WTC11 (cell line): Measurements from ENCODE around the gene GHRHR. TPM values are rescaled to one million over a fixed set of nuclear protein-coding genes. Genes with fewer than 3 reads are reported as not detected.

ENCODE experiments used
- ATAC-seq: fragments of 200-7000 bp; cut with Tn5 transposase; 2 replicates; pipeline ENCODE4 v1.10.0; 2021; ENCODE audit warnings: mild to moderate bottlenecking, moderate library complexity
- CTCF ChIA-PET: fragments of 300-600 bp; sonication (Branson Sonifier 250); formaldehyde crosslinking; loops from one replicate; lab custom pipeline; 2021; ENCODE audit warnings: antibody characterized with exemption; lab: Charles Lee
- POLR2A ChIA-PET: fragments of 350-600 bp; sonication (Branson Sonifier 250); formaldehyde crosslinking; loops from one replicate; lab custom pipeline; 2021; ENCODE audit warnings: antibody characterized with exemption; lab: Charles Lee
- DNase-seq: peaks from one replicate; pipeline ENCODE4 v3.0.0; 2021; ENCODE audit warnings: low spot score
- H3K27ac Mint-ChIP-seq: 2 replicates; pipeline ENCODE4 v1.8.0; 2021; ENCODE audit warnings: mixed read lengths
- H3K27me3 Mint-ChIP-seq: 2 replicates; pipeline ENCODE4 v1.8.0; 2021; ENCODE audit warnings: low read depth, mild to moderate bottlenecking, moderate library complexity, mixed read lengths
- H3K36me3 Mint-ChIP-seq: 2 replicates; pipeline ENCODE4 v1.8.0; 2021; ENCODE audit warnings: mixed read lengths
- H3K4me1 Mint-ChIP-seq: 2 replicates; pipeline ENCODE4 v1.8.0; 2022; ENCODE audit warnings: mixed read lengths
- H3K4me3 Mint-ChIP-seq: 2 replicates; pipeline ENCODE4 v1.8.0; 2021; ENCODE audit warnings: mild to moderate bottlenecking, moderate library complexity, mixed read lengths
- H3K9me3 Mint-ChIP-seq: 2 replicates; pipeline ENCODE4 v1.8.0; 2021; ENCODE audit warnings: mixed read lengths
- FOXP1 ChIP-seq: sonication (generic); formaldehyde crosslinking; IDR thresholded peaks from 2 replicates; pipeline ENCODE4 v1.8.0; 2022; ENCODE audit warnings: missing genetic modification reagents, mild to moderate bottlenecking, moderate library complexity, borderline replicate concordance
- HMGA2 ChIP-seq: fragments of 250-450 bp; sonication (Bioruptor Pico); IDR thresholded peaks from 2 replicates; pipeline ENCODE4 v1.4.0; 2021; ENCODE audit warnings: mild to moderate bottlenecking, moderate library complexity
- JUN ChIP-seq: sonication (generic); formaldehyde crosslinking; IDR thresholded peaks from 2 replicates; pipeline ENCODE4 v1.8.0; 2023; ENCODE audit warnings: mild to moderate bottlenecking, missing genetic modification reagents
- KAT7 ChIP-seq: sonication (generic); formaldehyde crosslinking; IDR thresholded peaks from 2 replicates; pipeline ENCODE4 v1.8.1; 2023; ENCODE audit warnings: missing genetic modification reagents, mild to moderate bottlenecking, borderline replicate concordance
- MYBL2 ChIP-seq: sonication (generic); formaldehyde crosslinking; IDR thresholded peaks from 2 replicates; pipeline ENCODE4 v1.8.1; 2023; ENCODE audit warnings: mild to moderate bottlenecking, moderate library complexity, missing genetic modification reagents
- NR1H2 ChIP-seq: sonication (generic); formaldehyde crosslinking; IDR thresholded peaks from 2 replicates; pipeline ENCODE4 v1.9.0; 2021; ENCODE audit warnings: mild to moderate bottlenecking, moderate library complexity, missing genetic modification reagents
- PRRX2 ChIP-seq: fragments of 250-450 bp; sonication (Bioruptor Pico); IDR thresholded peaks from 2 replicates; pipeline ENCODE4 v1.8.0; 2021; ENCODE audit warnings: mild to moderate bottlenecking
- RELA ChIP-seq: sonication (generic); formaldehyde crosslinking; IDR thresholded peaks from 2 replicates; pipeline ENCODE4 v1.8.1; 2022; ENCODE audit warnings: missing genetic modification reagents, mild to moderate bottlenecking, borderline replicate concordance
- SMAD3 ChIP-seq: sonication (generic); formaldehyde crosslinking; IDR thresholded peaks from 2 replicates; pipeline ENCODE4 v1.8.0; 2022; ENCODE audit warnings: missing genetic modification reagents, mild to moderate bottlenecking, borderline replicate concordance
- TEAD1 ChIP-seq: sonication (generic); formaldehyde crosslinking; IDR thresholded peaks from 2 replicates; pipeline ENCODE4 v1.8.0; 2022; ENCODE audit warnings: mild to moderate bottlenecking, missing genetic modification reagents
- ZNF138 ChIP-seq: sonication (generic); formaldehyde crosslinking; conservative IDR thresholded peaks from 2 replicates; pipeline ENCODE4 v1.8.1; 2022; ENCODE audit warnings: mild to moderate bottlenecking, moderate library complexity, missing genetic modification reagents
- ZNF232 ChIP-seq: sonication (generic); formaldehyde crosslinking; IDR thresholded peaks from 2 replicates; pipeline ENCODE4 v1.8.0; 2022; ENCODE audit warnings: mild to moderate bottlenecking, missing genetic modification reagents
- ZNF317 ChIP-seq: sonication (generic); formaldehyde crosslinking; IDR thresholded peaks from 2 replicates; pipeline ENCODE4 v1.8.1; 2023; ENCODE audit warnings: low read depth, mild to moderate bottlenecking, moderate library complexity, missing genetic modification reagents, borderline replicate concordance
- total RNA-seq: library from RNA; stranded (reverse); gene quantifications from 3 replicates; pipeline ENCODE4 v1.2.3, GENCODE V29; 2021
- TF ChIP-seq, protein P1 (sequence below): fragments of 250-450 bp; sonication (Bioruptor Pico); IDR thresholded peaks from 2 replicates; pipeline ENCODE4 v1.9.0; 2021; ENCODE audit warnings: mild to moderate bottlenecking
- TF ChIP-seq, protein P2 (sequence below): sonication (generic); formaldehyde crosslinking; IDR thresholded peaks from 2 replicates; pipeline ENCODE4 v1.8.0; 2023; ENCODE audit warnings: mild to moderate bottlenecking, missing genetic modification reagents
- TF ChIP-seq, protein P3 (sequence below): sonication (generic); formaldehyde crosslinking; IDR thresholded peaks from 2 replicates; pipeline ENCODE4 v1.8.1; 2023; ENCODE audit warnings: mild to moderate bottlenecking, missing genetic modification reagents
- TF ChIP-seq, protein P4 (sequence below): fragments of 200-600 bp; IDR thresholded peaks from 2 replicates; pipeline ENCODE4 v1.8.0; 2022; ENCODE audit warnings: antibody characterized with exemption
- TF ChIP-seq, protein P5 (sequence below): sonication (generic); formaldehyde crosslinking; IDR thresholded peaks from 2 replicates; pipeline ENCODE4 v1.8.0; 2022; ENCODE audit warnings: mild to moderate bottlenecking, missing genetic modification reagents
- TF ChIP-seq, protein P6 (sequence below): sonication (generic); formaldehyde crosslinking; conservative IDR thresholded peaks from 2 replicates; pipeline ENCODE4 v1.8.1; 2023; ENCODE audit warnings: mild to moderate bottlenecking, low read depth, missing genetic modification reagents, moderate library complexity
- TF ChIP-seq, protein P7 (sequence below): fragments of 250-450 bp; sonication (Bioruptor Pico); IDR thresholded peaks from 2 replicates; pipeline ENCODE4 v1.8.0; 2021; ENCODE audit warnings: mild to moderate bottlenecking

GHRHR gene
- total RNA-seq, 1 experiment from 2014 or later, result 5.0 TPM

DNA sequence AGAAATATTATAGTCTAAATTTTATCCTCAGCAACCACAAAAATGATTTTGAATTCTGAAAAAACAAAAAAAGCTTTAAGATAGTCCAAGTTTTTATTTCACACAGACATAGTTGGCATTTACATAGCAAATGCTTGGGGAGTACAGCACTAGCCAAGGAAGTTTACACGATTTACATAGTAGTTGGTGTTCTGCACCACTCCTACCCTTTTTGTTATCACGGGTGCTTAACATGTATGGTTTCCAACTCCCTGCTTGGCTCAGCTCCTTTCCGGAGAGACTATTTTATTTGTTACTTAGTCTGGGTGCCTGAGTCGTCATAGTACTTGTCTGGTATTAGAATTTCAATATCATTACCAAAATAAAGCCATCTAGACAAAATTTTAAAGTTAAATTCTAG is 8.8 kb upstream of the GHRHR start (continued):
- TF ChIP-seq RELA (CRISPR knock-in tag), result no peak
- no peak for TF ChIP-seq TEAD1 (CRISPR knock-in tag)
- TF ChIP-seq, protein P1, sequence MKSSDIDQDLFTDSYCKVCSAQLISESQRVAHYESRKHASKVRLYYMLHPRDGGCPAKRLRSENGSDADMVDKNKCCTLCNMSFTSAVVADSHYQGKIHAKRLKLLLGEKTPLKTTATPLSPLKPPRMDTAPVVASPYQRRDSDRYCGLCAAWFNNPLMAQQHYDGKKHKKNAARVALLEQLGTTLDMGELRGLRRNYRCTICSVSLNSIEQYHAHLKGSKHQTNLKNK (CRISPR knock-in tag), result no peak
- TF ChIP-seq FOXP1 (CRISPR knock-in tag), result no peak
- TF ChIP-seq HMGA2 (CRISPR knock-in tag), result no peak

DNA sequence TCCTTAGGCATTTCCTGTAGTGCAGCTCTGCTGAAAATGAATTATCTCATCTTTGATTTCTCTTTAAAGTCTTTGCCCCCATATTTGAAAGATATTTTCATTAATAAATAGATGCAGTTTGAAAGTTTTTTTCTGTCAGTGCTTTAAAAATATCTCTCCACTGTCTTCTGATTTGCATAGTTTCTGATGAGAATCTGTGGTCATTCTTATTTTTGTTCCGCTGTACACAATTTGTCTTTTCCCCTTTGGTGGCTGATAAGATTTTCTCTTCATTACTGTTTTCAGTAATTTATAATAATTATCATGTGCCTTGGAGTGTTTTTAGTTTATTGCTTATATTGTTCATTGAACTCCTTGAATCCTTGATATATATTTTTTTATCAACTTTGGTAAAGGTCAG is 7.0 kb upstream of the GHRHR start:
- TF ChIP-seq PRRX2 (CRISPR knock-in tag), result no peak
- no peak for TF ChIP-seq NR1H2 (CRISPR knock-in tag)
- TF ChIP-seq ZNF232 (CRISPR knock-in tag), result no peak
- no peak for TF ChIP-seq RELA (CRISPR knock-in tag)
- TF ChIP-seq ZNF317 (CRISPR knock-in tag), result no peak
- TF ChIP-seq, protein P1 (CRISPR knock-in tag), result no peak
- TF ChIP-seq, protein P2, sequence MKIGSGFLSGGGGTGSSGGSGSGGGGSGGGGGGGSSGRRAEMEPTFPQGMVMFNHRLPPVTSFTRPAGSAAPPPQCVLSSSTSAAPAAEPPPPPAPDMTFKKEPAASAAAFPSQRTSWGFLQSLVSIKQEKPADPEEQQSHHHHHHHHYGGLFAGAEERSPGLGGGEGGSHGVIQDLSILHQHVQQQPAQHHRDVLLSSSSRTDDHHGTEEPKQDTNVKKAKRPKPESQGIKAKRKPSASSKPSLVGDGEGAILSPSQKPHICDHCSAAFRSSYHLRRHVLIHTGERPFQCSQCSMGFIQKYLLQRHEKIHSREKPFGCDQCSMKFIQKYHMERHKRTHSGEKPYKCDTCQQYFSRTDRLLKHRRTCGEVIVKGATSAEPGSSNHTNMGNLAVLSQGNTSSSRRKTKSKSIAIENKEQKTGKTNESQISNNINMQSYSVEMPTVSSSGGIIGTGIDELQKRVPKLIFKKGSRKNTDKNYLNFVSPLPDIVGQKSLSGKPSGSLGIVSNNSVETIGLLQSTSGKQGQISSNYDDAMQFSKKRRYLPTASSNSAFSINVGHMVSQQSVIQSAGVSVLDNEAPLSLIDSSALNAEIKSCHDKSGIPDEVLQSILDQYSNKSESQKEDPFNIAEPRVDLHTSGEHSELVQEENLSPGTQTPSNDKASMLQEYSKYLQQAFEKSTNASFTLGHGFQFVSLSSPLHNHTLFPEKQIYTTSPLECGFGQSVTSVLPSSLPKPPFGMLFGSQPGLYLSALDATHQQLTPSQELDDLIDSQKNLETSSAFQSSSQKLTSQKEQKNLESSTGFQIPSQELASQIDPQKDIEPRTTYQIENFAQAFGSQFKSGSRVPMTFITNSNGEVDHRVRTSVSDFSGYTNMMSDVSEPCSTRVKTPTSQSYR (CRISPR knock-in tag), result no peak
- TF ChIP-seq SMAD3 (CRISPR knock-in tag), result no peak
- no peak for TF ChIP-seq ZNF138 (CRISPR knock-in tag)
- TF ChIP-seq, protein P3, sequence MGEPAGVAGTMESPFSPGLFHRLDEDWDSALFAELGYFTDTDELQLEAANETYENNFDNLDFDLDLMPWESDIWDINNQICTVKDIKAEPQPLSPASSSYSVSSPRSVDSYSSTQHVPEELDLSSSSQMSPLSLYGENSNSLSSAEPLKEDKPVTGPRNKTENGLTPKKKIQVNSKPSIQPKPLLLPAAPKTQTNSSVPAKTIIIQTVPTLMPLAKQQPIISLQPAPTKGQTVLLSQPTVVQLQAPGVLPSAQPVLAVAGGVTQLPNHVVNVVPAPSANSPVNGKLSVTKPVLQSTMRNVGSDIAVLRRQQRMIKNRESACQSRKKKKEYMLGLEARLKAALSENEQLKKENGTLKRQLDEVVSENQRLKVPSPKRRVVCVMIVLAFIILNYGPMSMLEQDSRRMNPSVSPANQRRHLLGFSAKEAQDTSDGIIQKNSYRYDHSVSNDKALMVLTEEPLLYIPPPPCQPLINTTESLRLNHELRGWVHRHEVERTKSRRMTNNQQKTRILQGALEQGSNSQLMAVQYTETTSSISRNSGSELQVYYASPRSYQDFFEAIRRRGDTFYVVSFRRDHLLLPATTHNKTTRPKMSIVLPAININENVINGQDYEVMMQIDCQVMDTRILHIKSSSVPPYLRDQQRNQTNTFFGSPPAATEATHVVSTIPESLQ (CRISPR knock-in tag), result no peak
- TF ChIP-seq, protein P4, sequence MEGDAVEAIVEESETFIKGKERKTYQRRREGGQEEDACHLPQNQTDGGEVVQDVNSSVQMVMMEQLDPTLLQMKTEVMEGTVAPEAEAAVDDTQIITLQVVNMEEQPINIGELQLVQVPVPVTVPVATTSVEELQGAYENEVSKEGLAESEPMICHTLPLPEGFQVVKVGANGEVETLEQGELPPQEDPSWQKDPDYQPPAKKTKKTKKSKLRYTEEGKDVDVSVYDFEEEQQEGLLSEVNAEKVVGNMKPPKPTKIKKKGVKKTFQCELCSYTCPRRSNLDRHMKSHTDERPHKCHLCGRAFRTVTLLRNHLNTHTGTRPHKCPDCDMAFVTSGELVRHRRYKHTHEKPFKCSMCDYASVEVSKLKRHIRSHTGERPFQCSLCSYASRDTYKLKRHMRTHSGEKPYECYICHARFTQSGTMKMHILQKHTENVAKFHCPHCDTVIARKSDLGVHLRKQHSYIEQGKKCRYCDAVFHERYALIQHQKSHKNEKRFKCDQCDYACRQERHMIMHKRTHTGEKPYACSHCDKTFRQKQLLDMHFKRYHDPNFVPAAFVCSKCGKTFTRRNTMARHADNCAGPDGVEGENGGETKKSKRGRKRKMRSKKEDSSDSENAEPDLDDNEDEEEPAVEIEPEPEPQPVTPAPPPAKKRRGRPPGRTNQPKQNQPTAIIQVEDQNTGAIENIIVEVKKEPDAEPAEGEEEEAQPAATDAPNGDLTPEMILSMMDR, result no peak
- TF ChIP-seq, protein P5, sequence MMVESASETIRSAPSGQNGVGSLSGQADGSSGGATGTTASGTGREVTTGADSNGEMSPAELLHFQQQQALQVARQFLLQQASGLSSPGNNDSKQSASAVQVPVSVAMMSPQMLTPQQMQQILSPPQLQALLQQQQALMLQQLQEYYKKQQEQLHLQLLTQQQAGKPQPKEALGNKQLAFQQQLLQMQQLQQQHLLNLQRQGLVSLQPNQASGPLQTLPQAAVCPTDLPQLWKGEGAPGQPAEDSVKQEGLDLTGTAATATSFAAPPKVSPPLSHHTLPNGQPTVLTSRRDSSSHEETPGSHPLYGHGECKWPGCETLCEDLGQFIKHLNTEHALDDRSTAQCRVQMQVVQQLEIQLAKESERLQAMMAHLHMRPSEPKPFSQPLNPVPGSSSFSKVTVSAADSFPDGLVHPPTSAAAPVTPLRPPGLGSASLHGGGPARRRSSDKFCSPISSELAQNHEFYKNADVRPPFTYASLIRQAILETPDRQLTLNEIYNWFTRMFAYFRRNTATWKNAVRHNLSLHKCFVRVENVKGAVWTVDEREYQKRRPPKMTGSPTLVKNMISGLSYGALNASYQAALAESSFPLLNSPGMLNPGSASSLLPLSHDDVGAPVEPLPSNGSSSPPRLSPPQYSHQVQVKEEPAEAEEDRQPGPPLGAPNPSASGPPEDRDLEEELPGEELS, result no peak
- no peak for TF ChIP-seq JUN (CRISPR knock-in tag)
- TF ChIP-seq, protein P6, sequence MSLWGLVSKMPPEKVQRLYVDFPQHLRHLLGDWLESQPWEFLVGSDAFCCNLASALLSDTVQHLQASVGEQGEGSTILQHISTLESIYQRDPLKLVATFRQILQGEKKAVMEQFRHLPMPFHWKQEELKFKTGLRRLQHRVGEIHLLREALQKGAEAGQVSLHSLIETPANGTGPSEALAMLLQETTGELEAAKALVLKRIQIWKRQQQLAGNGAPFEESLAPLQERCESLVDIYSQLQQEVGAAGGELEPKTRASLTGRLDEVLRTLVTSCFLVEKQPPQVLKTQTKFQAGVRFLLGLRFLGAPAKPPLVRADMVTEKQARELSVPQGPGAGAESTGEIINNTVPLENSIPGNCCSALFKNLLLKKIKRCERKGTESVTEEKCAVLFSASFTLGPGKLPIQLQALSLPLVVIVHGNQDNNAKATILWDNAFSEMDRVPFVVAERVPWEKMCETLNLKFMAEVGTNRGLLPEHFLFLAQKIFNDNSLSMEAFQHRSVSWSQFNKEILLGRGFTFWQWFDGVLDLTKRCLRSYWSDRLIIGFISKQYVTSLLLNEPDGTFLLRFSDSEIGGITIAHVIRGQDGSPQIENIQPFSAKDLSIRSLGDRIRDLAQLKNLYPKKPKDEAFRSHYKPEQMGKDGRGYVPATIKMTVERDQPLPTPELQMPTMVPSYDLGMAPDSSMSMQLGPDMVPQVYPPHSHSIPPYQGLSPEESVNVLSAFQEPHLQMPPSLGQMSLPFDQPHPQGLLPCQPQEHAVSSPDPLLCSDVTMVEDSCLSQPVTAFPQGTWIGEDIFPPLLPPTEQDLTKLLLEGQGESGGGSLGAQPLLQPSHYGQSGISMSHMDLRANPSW, result no peak
- no peak for TF ChIP-seq KAT7
- TF ChIP-seq, protein P7, sequence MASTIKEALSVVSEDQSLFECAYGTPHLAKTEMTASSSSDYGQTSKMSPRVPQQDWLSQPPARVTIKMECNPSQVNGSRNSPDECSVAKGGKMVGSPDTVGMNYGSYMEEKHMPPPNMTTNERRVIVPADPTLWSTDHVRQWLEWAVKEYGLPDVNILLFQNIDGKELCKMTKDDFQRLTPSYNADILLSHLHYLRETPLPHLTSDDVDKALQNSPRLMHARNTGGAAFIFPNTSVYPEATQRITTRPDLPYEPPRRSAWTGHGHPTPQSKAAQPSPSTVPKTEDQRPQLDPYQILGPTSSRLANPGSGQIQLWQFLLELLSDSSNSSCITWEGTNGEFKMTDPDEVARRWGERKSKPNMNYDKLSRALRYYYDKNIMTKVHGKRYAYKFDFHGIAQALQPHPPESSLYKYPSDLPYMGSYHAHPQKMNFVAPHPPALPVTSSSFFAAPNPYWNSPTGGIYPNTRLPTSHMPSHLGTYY, result no peak
- no peak for TF ChIP-seq MYBL2 (CRISPR knock-in tag)
- TF ChIP-seq, all 79 proteins: peak for 0
- DNase-seq (no peak), ATAC-seq (no peak)
- H3K4me1 Mint-ChIP-seq, result no peaks in the 10 kb centered on the region
- no peak overlapping the region for H3K27ac Mint-ChIP-seq
- H3K9me3 Mint-ChIP-seq, result peaks cover 54% of the 10 kb centered on the region
- CTCF ChIA-PET, result interaction anchor here (0.7 to 3.0 kb wide), 2 partner anchors 18 to 67 kb away, joined by 4 to 21 read pairs; no protein-coding TSS in a partner anchor
- H3K27me3 Mint-ChIP-seq, result peaks cover 14% of the 10 kb centered on the region
- H3K4me3 Mint-ChIP-seq, result no peak overlapping the region
- POLR2A ChIA-PET, result no interaction called here
- peaks cover 5% of the 10 kb centered on the region; the same call in 1 of the 2 replicates for H3K36me3 Mint-ChIP-seq
